HG02588 (cell line): ENCODE measurements around the gene KLHL29.

Source experiments
- ATAC-seq: cut with Tn5 transposase; IDR thresholded peaks from one replicate; pipeline ENCODE4 v1.9.1; 2021; ENCODE audit warnings: mild to moderate bottlenecking, moderate library complexity; ENCODE audit not compliant: unreplicated experiment

The KLHL29 gene

GRCh38 chr2:23489471-23490322 is 104.7 kb downstream of the KLHL29 start:
- no peak for ATAC-seq

- no peak for ATAC-seq
Measured at GRCh38 chr2:23491591-23492336, 106.8 kb downstream of the KLHL29 start.

GRCh38 chr2:23492337-23492675 is 107.3 kb downstream of the KLHL29 start:
- no peak for ATAC-seq

GRCh38 chr2:23492921-23493320 is 107.9 kb downstream of the KLHL29 start:
- no peak for ATAC-seq

GRCh38 chr2:23493846-23494245 is 108.9 kb downstream of the KLHL29 start:
- ATAC-seq, result no peak

GRCh38 chr2:23494286-23494685 is 109.3 kb downstream of the KLHL29 start:
- no peak for ATAC-seq

- no peak for ATAC-seq
Measured at GRCh38 chr2:23495661-23496114, 110.7 kb downstream of the KLHL29 start.

- ATAC-seq, result no peak
Measured at GRCh38 chr2:23496456-23496855, 111.5 kb downstream of the KLHL29 start.

- no peak for ATAC-seq
Measured at GRCh38 chr2:23497063-23497462, 112.1 kb downstream of the KLHL29 start.

GRCh38 chr2:23497536-23497935 is 112.6 kb downstream of the KLHL29 start:
- no peak for ATAC-seq

- ATAC-seq, result no peak
Measured at GRCh38 chr2:23498943-23499342, 114.0 kb downstream of the KLHL29 start.

- ATAC-seq, result no peak
Measured at GRCh38 chr2:23499439-23499838, 114.5 kb downstream of the KLHL29 start.

GRCh38 chr2:23500836-23501235 is 115.9 kb downstream of the KLHL29 start:
- no peak for ATAC-seq

- ATAC-seq, result no peak
Measured at GRCh38 chr2:23502096-23502495, 117.1 kb downstream of the KLHL29 start.

GRCh38 chr2:23503097-23503496 is 118.1 kb downstream of the KLHL29 start:
- no peak for ATAC-seq

GRCh38 chr2:23503682-23504081 is 118.7 kb downstream of the KLHL29 start:
- ATAC-seq, result no peak

- ATAC-seq, result no peak
Measured at GRCh38 chr2:23504591-23504990, 119.6 kb downstream of the KLHL29 start.

- no peak for ATAC-seq
Measured at GRCh38 chr2:23505218-23505983, 120.4 kb downstream of the KLHL29 start.

- ATAC-seq, result no peak
Measured at GRCh38 chr2:23505984-23506380, 121.0 kb downstream of the KLHL29 start.

- ATAC-seq, result no peak
Measured at GRCh38 chr2:23506531-23507266, 121.7 kb downstream of the KLHL29 start.
